Astrocyte (in vitro differentiated cells and primary cell): ENCODE data around the gene CTSL. TPM values are rescaled to one million over a fixed set of nuclear protein-coding genes. Genes with fewer than 3 reads are reported as not detected.
A peak's percentile ranks its signal among the peaks of the same experiment; 100 is the strongest.

Source experiments
- DNase-seq: peaks from one replicate; pipeline ENCODE4 v3.0.0-alpha.2; 2010; ENCODE audit warnings: low read depth
- FAIRE-seq: peaks from 2 replicates; lab custom pipeline; 2011; peaks lifted over from hg19 to GRCh38; lab: Jason Lieb, UNC
- H2AFZ ChIP-seq: 2 replicates; pipeline ENCODE4 v1.6.0; 2012; ENCODE audit warnings: low read depth, low read length, inconsistent platforms
- H3K27ac ChIP-seq: 2 replicates; pipeline ENCODE4 v1.5.1; 2011; ENCODE audit warnings: low read depth, low read length, inconsistent platforms
- H3K27me3 ChIP-seq: 2 replicates; pipeline ENCODE4 v1.6.0; 2011; ENCODE audit warnings: low read length, inconsistent platforms; ENCODE audit not compliant: insufficient read depth
- H3K36me3 ChIP-seq: 2 replicates; pipeline ENCODE4 v1.5.1; 2011; ENCODE audit warnings: low read length, inconsistent platforms; ENCODE audit not compliant: insufficient read depth
- H3K4me1 ChIP-seq: 2 replicates; pipeline ENCODE4 v1.5.1; 2011; ENCODE audit warnings: low read length, inconsistent platforms; ENCODE audit not compliant: insufficient read depth
- H3K4me2 ChIP-seq: 2 replicates; pipeline ENCODE4 v1.6.0; 2012; ENCODE audit warnings: low read length, inconsistent platforms
- H3K4me3 ChIP-seq: 2 replicates; pipeline ENCODE4 v1.5.1; 2011; ENCODE audit warnings: low read depth, mild to moderate bottlenecking, low read length, inconsistent platforms; ENCODE audit not compliant: insufficient read depth
- H3K79me2 ChIP-seq: 2 replicates; pipeline ENCODE4 v1.6.0; 2012; ENCODE audit warnings: mild to moderate bottlenecking, low read length, inconsistent platforms; ENCODE audit not compliant: insufficient read depth
- H3K9ac ChIP-seq: 2 replicates; pipeline ENCODE4 v1.6.0; 2012; ENCODE audit warnings: mild to moderate bottlenecking, low read length, inconsistent platforms
- H3K9me3 ChIP-seq: 2 replicates; pipeline ENCODE4 v1.5.1; 2012; ENCODE audit warnings: low read depth, mild to moderate bottlenecking, low read length, inconsistent platforms; ENCODE audit not compliant: insufficient read depth
- H4K20me1 ChIP-seq: 2 replicates; pipeline ENCODE4 v1.6.0; 2012; ENCODE audit warnings: low read length, inconsistent platforms; ENCODE audit not compliant: insufficient read depth
- H3K27ac Mint-ChIP-seq: one replicate; pipeline ENCODE4 v1.8.0; 2021; ENCODE audit warnings: mild to moderate bottlenecking, mixed read lengths; ENCODE audit not compliant: unreplicated experiment
- H3K27me3 Mint-ChIP-seq: one replicate; pipeline ENCODE4 v1.8.0; 2021; ENCODE audit warnings: low read depth, mixed read lengths; ENCODE audit not compliant: unreplicated experiment
- H3K36me3 Mint-ChIP-seq: one replicate; pipeline ENCODE4 v1.8.0; 2021; ENCODE audit warnings: low read depth, mixed read lengths; ENCODE audit not compliant: unreplicated experiment
- H3K4me1 Mint-ChIP-seq: one replicate; pipeline ENCODE4 v1.8.0; 2021; ENCODE audit warnings: low read depth, mixed read lengths; ENCODE audit not compliant: unreplicated experiment
- H3K4me3 Mint-ChIP-seq: one replicate; pipeline ENCODE4 v1.8.0; 2021; ENCODE audit warnings: mild to moderate bottlenecking, moderate library complexity, mixed read lengths; ENCODE audit not compliant: unreplicated experiment
- H3K9me3 Mint-ChIP-seq: one replicate; pipeline ENCODE4 v1.8.0; 2021; ENCODE audit warnings: mild to moderate bottlenecking, mixed read lengths; ENCODE audit not compliant: unreplicated experiment
- EZH2 ChIP-seq: IDR thresholded peaks from 2 replicates; pipeline ENCODE4 v1.6.1; 2012; ENCODE audit warnings: mild to moderate bottlenecking, low read length, inconsistent platforms; ENCODE audit not compliant: insufficient read depth
- total RNA-seq: library from RNA; stranded (reverse); gene quantifications from 2 replicates; pipeline ENCODE4 v1.2.1, GENCODE V29; 2021
- TF ChIP-seq, protein P1 (sequence below): IDR thresholded peaks from 2 replicates; pipeline ENCODE4 v1.5.1; 2011; ENCODE audit warnings: low read depth, mild to moderate bottlenecking, inconsistent platforms, low read length, moderate library complexity; ENCODE audit not compliant: insufficient read depth

The CTSL gene
- total RNA-seq, 1 donor from 2014 or later, result 94.9 TPM

DNA sequence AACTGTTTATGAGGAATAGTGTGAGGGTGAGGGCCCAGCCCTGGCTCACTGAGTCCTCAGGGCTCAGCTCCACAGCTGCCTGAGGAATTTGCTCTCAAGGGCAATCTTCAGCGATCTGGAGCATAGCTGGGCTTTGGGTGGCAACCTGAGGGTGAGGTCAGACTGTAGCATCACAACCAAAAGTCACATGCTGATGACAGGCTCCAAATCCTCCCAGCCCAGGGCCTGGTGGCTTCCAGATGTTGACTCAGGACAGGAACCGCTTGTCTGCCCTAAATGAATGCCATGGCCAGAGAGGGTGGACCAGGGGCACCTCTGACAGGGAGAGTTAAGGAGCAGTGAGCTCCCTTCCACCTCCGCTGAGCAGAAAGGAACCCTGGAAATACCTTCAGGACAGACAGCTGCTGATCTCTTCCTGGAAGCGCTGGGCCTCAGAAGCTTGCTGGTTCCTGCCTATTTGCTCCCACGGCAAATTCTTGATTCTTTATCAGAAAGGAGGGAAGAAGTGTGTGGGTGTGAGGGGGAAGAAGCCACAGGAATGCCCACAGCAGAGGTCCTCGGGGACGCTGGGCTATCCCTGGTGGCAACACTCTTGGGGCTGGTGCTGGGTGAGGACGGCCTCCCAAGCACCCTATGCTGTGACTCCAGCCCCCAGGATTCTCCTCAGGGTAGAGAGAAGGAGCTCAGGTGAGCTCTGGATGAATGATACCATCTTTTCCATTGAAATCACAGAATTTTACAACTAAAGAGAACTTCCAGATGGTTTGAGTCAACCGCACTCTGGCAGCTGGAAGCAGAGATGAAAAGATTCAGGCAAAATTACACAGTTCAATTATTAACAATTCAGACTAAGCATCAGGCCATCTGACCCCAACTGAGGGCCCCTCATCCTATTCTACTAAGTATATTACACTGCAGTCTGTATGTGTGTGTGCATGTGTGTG, 13.8 kb upstream of the CTSL start:
- Histone ChIP-seq H3K79me2 (no peaks in the 10 kb centered on the region), H3K27me3 (no peaks in the 10 kb centered on the region), H2AFZ (peak overlapping the region; percentile 48), H3K4me1 (peaks cover 35% of the 10 kb centered on the region), H3K36me3 (no peaks in the 10 kb centered on the region), H4K20me1 (no peaks in the 10 kb centered on the region), H3K27ac (peak overlapping the region; percentile 92), H3K4me2 (peak overlapping the region; percentile 76), H3K4me3 (no peak overlapping the region), H3K9ac (peak overlapping the region; percentile 76), H3K9me3 (no peaks in the 10 kb centered on the region)
- Mint-ChIP-seq H3K27ac (peak overlapping the region; percentile 83), H3K4me1 (peaks cover 25% of the 10 kb centered on the region), H3K27me3 (no peaks in the 10 kb centered on the region), H3K4me3 (peak overlapping the region; percentile 8), H3K36me3 (peaks cover 5% of the 10 kb centered on the region), H3K9me3 (no peaks in the 10 kb centered on the region)
- FAIRE-seq, result no peak
- TF ChIP-seq EZH2, result no peak
- TF ChIP-seq, protein P1, sequence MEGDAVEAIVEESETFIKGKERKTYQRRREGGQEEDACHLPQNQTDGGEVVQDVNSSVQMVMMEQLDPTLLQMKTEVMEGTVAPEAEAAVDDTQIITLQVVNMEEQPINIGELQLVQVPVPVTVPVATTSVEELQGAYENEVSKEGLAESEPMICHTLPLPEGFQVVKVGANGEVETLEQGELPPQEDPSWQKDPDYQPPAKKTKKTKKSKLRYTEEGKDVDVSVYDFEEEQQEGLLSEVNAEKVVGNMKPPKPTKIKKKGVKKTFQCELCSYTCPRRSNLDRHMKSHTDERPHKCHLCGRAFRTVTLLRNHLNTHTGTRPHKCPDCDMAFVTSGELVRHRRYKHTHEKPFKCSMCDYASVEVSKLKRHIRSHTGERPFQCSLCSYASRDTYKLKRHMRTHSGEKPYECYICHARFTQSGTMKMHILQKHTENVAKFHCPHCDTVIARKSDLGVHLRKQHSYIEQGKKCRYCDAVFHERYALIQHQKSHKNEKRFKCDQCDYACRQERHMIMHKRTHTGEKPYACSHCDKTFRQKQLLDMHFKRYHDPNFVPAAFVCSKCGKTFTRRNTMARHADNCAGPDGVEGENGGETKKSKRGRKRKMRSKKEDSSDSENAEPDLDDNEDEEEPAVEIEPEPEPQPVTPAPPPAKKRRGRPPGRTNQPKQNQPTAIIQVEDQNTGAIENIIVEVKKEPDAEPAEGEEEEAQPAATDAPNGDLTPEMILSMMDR, result no peak
- DNase-seq, result peak; percentile 73

DNA sequence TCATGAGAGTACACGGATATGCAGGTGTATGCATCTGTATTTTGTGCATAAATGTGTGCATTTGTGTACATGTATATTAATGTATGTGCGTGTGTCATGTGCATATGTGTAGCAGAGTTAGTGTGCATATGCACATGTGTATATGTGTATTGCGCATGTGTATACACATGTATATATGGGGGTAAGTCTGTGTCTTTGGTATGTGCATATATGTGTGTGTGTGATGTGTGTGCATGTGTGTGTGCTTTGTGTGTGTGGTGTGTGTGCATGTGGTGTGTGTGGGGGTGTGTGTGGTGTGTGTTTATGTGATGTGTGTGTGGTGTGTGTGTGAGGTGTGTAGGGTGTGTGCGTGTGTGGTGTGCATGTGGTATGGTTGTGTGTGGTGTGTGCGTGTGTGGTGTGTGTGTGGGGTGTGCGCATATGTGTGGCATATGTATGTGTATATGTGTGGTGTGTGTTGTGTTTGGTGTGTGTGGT, 13.1 kb upstream of the CTSL start:
- DNase-seq (peak; percentile 5), FAIRE-seq (no peak)
- Histone ChIP-seq H3K9ac (peak overlapping the region; percentile 76), H3K4me1 (peaks cover 35% of the 10 kb centered on the region), H4K20me1 (no peaks in the 10 kb centered on the region), H3K27ac (peak overlapping the region; percentile 92), H3K36me3 (no peaks in the 10 kb centered on the region), H3K79me2 (no peaks in the 10 kb centered on the region), H2AFZ (no peak overlapping the region), H3K4me2 (peak overlapping the region; percentile 76), H3K9me3 (no peaks in the 10 kb centered on the region), H3K4me3 (peak overlapping the region; percentile 39), H3K27me3 (no peaks in the 10 kb centered on the region)
- peaks cover under 1% of the 10 kb centered on the region for H3K36me3 Mint-ChIP-seq
- H3K9me3 Mint-ChIP-seq, result no peaks in the 10 kb centered on the region
- H3K27ac Mint-ChIP-seq, result peak overlapping the region; percentile 83
- peaks cover under 1% of the 10 kb centered on the region for H3K27me3 Mint-ChIP-seq
- no peak for TF ChIP-seq EZH2
- TF ChIP-seq, protein P1, result no peak
- no peak overlapping the region for H3K4me3 Mint-ChIP-seq
- H3K4me1 Mint-ChIP-seq, result peaks cover 25% of the 10 kb centered on the region
